Mucosa of descending colon (tissue), 3 donors: ENCODE data around the gene AHNAK2. TPM values are rescaled to one million over a fixed set of nuclear protein-coding genes. Genes with fewer than 3 reads are reported as not detected.

Experiments used
- ATAC-seq: fragments of 200-7000 bp; cut with Tn5 transposase; one replicate; pipeline ENCODE4 v1.9.1; 2020; ENCODE audit warnings: mild to moderate bottlenecking, moderate library complexity
- DNase-seq, 3 donors: peaks; one replicate each; pipeline ENCODE4 v3.0.0-alpha.2; 2020
- H3K36me3 ChIP-seq: fragments of 200-600 bp; one replicate; pipeline ENCODE4 v1.8.0; 2021; ENCODE audit warnings: low read depth, mild to moderate bottlenecking
- H3K4me1 ChIP-seq: fragments of 200-600 bp; one replicate; pipeline ENCODE4 v1.8.0; 2021; ENCODE audit warnings: low read depth, mild to moderate bottlenecking
- H3K4me3 ChIP-seq: fragments of 200-600 bp; one replicate; pipeline ENCODE4 v1.8.0; 2021; ENCODE audit warnings: mild to moderate bottlenecking
- H3K9me3 ChIP-seq: fragments of 200-600 bp; one replicate; pipeline ENCODE4 v1.8.0; 2021; ENCODE audit warnings: mild to moderate bottlenecking
- intact Hi-C, 2 donors: fragments of 100-400 bp; cut with DNase I in 1 of 2; cut with micrococcal nuclease in 1 of 2; formaldehyde crosslinking; loops; one replicate each; pipeline versions ENCODE4 v1.11.0 to v1.11.1; 2022; cut with DNase I, micrococcal nuclease
- total RNA-seq, 3 donors: library from RNA; stranded (reverse); fragmentation: NEBNext Ultra II Directional in 2 of 3; extraction: Animal tissue kit (Norgen Biotek cat#: 25700) in 2 of 3; gene quantifications; one replicate each; pipeline versions ENCODE4 v1.2.1 to v1.2.4, GENCODE V29; 2021 to 2023
- TF ChIP-seq, protein P1 (sequence below): fragments of 200-600 bp; IDR thresholded peaks from one replicate; pipeline ENCODE4 v1.8.0; 2022; ENCODE audit warnings: antibody characterized with exemption, mild to moderate bottlenecking
- donor health status: DM: no; HTN: no; CAD: no; lungs with moderate emphysema.
- donor health status: DM: no; HTN: no; CAD: no.
- donor health status: DM: no; HTN: yes; CAD: no.

Gene AHNAK2
- total RNA-seq, 3 donors from 2014 or later = 4.6 to 145 (median 20.3) TPM

DNA sequence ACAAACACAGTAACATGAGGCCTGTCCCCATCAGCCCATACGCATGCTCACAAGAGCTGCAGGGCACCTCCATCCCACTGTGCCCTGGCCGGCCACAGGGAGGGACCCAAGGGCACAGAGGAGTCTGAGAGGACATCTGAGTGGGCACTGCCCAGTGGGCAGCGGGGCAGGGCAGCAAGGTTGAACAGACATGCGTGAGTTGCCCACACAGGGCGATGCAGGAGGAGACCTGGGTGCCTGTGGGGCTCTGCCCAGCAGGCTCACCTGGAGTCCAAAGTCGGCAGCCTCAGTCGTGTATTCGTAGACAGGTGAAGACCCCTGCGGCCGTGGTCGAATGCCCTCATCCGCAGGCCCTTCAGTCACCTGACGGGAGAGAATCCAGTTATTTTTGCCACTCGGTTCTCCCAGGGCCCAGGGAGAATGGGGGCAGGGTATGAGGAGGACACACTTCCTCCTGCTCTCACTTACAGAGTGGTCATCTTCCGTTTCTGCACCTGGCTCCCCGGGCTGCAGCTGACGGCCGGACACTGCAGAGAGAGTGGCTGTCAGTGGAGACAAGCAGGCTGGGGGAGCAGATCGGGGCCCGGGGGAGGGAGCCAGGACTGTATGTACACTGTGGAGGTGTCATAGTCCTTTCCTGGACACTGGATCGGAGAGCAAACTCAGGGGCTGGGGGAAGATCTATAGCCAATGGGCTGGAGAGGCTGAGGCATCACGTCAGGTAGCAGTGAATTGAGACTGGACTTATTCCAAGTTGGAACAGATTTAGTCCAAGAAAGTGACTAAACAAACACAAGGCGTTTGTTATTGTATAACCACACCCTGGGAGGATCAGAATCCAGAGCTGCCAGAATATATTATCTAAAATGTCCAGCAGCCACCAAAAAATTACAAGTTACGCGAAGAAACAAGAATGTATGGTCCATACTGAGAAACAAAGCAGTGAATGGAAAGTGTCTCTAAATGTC, 20.7 kb downstream of the AHNAK2 start:
- Histone ChIP-seq H3K9me3 (no peaks in the 10 kb centered on the region), H3K4me1 (no peaks in the 10 kb centered on the region), H3K36me3 (no peaks in the 10 kb centered on the region), H3K4me3 (no peak overlapping the region)
- intact Hi-C loops = no loop called here
- DNase-seq (peak in 2 of 3 donors; percentile 7 to 38), ATAC-seq (peak; percentile 69)
- TF ChIP-seq, protein P1, sequence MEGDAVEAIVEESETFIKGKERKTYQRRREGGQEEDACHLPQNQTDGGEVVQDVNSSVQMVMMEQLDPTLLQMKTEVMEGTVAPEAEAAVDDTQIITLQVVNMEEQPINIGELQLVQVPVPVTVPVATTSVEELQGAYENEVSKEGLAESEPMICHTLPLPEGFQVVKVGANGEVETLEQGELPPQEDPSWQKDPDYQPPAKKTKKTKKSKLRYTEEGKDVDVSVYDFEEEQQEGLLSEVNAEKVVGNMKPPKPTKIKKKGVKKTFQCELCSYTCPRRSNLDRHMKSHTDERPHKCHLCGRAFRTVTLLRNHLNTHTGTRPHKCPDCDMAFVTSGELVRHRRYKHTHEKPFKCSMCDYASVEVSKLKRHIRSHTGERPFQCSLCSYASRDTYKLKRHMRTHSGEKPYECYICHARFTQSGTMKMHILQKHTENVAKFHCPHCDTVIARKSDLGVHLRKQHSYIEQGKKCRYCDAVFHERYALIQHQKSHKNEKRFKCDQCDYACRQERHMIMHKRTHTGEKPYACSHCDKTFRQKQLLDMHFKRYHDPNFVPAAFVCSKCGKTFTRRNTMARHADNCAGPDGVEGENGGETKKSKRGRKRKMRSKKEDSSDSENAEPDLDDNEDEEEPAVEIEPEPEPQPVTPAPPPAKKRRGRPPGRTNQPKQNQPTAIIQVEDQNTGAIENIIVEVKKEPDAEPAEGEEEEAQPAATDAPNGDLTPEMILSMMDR = no peak

DNA sequence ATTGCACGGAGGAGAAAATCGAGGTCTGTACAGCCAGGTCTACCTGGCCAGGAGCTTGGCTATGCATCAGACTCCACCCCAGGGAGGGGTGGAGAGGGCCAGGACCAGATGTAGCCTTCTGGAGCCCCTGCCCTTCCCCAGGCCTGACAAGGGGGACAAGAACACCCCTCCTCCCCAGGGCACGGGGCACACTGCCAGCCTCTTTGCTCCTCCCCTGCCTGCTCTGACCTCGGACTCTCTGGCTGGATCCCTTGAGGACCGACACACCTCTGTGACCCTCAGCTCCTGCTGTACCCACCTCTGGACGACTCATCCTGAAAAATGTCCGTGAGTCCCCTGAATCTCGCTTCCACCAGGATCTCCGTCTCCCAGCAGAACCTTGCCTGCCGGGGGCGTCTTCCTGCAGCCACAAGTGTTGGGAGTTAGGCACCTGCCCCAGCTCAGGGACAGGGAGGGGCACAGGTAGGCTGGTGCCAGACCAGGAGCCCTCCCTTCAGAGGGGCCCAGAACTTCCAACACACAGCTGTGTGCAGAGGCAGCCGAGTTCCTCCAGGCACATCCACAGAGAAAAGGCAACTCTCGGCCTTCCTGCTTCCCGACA, 21.8 kb downstream of the AHNAK2 start:
- Histone ChIP-seq H3K9me3 (no peaks in the 10 kb centered on the region), H3K4me1 (no peaks in the 10 kb centered on the region), H3K4me3 (no peak overlapping the region), H3K36me3 (no peaks in the 10 kb centered on the region)
- ATAC-seq = no peak
- TF ChIP-seq, protein P1 = no peak
- DNase-seq = peak in 1 of 3 donors; percentile 38
- intact Hi-C loops = no loop called here

DNA sequence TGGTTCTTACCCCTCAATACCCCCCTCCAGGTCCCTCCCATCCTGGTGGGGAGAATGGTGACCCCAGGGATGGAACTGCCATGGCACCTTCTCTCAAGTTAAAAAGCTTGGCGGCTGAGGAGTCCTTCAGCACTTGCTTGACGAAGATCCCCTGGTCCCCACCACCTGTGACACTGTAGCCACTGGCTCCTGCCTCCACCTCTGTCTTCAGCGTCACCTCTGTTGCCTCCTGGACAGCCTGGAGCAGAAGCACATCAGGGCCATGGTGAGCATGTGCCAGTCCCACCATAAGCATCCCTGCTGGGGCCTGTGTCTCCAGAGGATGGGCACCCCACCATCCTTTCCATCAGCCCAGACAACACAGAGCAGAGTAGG, 22.8 kb downstream of the AHNAK2 start:
- no peak for DNase-seq
- ATAC-seq = no peak
- TF ChIP-seq, protein P1 = no peak
- intact Hi-C loops = no loop called here
- no peaks in the 10 kb centered on the region for H3K4me1 ChIP-seq
- no peaks in the 10 kb centered on the region for H3K9me3 ChIP-seq
- no peak overlapping the region for H3K4me3 ChIP-seq
- no peaks in the 10 kb centered on the region for H3K36me3 ChIP-seq

DNA sequence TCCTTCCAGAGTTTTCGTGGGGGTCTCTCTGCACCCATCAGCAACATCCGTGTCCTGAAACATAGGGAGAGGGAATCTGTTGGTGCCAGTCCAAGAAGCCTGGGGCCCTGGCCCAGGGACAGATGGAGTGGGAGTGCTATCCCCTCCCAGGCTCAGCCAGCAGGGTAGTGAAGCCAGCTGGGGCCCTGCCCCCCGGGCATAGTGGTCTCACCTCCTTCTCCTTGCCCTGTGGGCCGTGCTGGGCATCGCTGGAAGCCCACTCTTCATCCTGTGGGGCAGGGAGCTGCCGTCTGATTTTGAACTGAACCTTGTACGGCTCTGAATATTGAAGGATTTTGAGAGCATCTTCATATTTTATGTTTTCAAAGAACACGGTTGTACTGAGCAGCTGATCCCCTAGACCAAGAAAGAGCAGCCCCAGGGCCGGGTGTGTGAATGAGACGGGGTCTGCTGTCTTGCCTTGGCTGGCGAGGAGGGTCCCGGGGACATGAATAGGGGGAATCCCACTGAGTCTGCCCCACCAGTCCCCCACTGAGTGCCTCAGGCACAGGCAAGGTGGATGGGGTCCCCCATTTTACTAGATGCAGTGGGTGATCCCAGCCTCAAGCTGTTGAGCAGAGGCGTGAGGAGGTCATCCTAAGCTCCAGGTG, 23.3 kb downstream of the AHNAK2 start:
- ATAC-seq (no peak), DNase-seq (no peak)
- TF ChIP-seq, protein P1 = no peak
- intact Hi-C loops = no loop called here
- H3K4me1 ChIP-seq = no peaks in the 10 kb centered on the region
- H3K36me3 ChIP-seq = no peaks in the 10 kb centered on the region
- no peaks in the 10 kb centered on the region for H3K9me3 ChIP-seq
- no peak overlapping the region for H3K4me3 ChIP-seq

- Histone ChIP-seq H3K4me1 (no peaks in the 10 kb centered on the region), H3K36me3 (no peaks in the 10 kb centered on the region), H3K4me3 (no peak overlapping the region), H3K9me3 (no peaks in the 10 kb centered on the region)
- TF ChIP-seq, protein P1 = no peak
- peak in 1 of 3 donors; percentile 40 for DNase-seq
- ATAC-seq = no peak
- intact Hi-C loops = no loop called here
Observed at GRCh38 chr14:104953896-104954656, 24.1 kb downstream of the AHNAK2 start.
